ENCODE results near the gene EXOC3L4. TPM values are rescaled to one million over a fixed set of nuclear protein-coding genes. Genes with fewer than 3 reads are reported as not detected.

Gene EXOC3L4
- total RNA-seq, 1 donor = not detected

DNA sequence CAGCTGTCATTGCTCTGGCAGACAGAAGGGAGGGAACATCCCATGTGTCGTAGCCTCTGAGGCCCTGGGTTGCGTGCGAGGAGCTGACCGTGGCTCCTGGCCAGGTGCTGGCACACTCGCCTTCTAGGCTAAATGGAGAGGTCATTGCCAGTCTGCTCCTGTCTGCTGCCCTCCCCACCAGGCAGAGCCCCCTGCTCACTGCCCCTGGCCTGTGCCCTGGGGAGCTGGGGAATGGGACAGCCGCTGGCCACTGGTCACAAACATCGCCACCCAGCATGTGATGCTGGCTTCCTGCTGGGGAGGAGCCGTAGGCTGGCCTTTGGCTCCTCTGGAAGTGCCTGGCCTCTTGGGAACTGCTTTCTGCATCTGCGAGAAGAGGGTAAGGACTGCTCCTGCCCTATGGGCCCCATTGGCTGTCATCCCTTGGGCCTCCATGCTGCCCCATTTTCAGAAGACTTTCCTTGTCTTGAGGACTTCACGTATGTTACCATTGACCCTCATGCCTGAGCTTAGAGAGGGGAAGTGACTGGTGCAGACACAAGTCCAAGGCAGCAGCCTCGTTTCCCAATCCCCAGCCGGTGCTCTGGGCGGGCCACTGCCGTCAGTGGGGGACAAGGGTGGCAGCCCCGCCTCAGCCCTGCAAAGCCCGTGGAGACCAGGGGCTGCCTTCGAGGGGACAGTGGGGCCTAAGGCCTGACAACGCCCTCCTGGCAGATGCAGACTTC is 26.8 kb downstream of the EXOC3L4 start:
- H3K4me3 ChIP-seq (ENCODE audit: low read depth, low read length) = no peak overlapping the region
- TF ChIP-seq, protein P1, sequence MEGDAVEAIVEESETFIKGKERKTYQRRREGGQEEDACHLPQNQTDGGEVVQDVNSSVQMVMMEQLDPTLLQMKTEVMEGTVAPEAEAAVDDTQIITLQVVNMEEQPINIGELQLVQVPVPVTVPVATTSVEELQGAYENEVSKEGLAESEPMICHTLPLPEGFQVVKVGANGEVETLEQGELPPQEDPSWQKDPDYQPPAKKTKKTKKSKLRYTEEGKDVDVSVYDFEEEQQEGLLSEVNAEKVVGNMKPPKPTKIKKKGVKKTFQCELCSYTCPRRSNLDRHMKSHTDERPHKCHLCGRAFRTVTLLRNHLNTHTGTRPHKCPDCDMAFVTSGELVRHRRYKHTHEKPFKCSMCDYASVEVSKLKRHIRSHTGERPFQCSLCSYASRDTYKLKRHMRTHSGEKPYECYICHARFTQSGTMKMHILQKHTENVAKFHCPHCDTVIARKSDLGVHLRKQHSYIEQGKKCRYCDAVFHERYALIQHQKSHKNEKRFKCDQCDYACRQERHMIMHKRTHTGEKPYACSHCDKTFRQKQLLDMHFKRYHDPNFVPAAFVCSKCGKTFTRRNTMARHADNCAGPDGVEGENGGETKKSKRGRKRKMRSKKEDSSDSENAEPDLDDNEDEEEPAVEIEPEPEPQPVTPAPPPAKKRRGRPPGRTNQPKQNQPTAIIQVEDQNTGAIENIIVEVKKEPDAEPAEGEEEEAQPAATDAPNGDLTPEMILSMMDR (IDR thresholded peaks at IDR 0.05; ENCODE audit: insufficient read depth, low read length) = no peak
- DNase-seq (ENCODE audit: low read depth) = no peak

DNA sequence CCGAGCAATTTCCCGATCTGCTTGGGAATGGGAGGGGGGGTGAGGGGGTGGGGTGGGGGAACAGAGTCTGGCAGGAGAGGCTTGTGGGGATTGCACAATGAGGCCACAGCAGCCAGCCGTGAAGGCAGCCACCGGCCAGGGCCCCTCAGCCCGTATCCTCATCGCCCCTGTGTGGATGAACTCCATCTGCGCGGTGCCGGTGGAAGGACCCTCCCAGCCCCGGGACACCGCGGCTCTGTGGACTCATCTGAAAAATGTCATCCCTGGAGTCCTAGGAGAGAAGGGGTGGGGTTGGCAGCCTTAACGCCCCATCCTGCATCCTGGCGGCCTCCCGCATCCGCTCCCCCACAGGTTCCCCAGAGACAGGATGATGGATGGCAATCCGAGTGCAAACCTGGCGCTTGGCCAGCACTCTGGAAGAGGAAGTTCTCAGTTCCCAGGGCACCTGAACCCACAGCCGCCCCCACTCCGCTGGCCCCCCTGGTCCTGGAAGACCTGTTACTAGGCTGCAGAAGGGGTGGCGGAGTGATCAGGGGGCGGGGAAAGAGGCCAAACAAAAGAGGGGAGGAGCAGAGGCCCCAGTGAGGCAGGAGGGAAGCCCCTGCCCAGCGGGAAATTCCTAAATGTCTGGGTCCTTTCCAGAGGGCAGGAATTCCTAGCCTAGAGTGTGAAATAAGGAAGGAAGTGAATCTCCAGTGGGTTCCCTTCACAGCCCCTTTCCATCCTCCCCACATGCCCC is 27.5 kb downstream of the EXOC3L4 start:
- peak overlapping the region; percentile 22 for H3K4me3 ChIP-seq (ENCODE audit: low read depth, low read length)
- peak; percentile 94 for DNase-seq (ENCODE audit: low read depth)
- TF ChIP-seq, protein P1 (IDR thresholded peaks at IDR 0.05; ENCODE audit: insufficient read depth, low read length) = no peak

DNA sequence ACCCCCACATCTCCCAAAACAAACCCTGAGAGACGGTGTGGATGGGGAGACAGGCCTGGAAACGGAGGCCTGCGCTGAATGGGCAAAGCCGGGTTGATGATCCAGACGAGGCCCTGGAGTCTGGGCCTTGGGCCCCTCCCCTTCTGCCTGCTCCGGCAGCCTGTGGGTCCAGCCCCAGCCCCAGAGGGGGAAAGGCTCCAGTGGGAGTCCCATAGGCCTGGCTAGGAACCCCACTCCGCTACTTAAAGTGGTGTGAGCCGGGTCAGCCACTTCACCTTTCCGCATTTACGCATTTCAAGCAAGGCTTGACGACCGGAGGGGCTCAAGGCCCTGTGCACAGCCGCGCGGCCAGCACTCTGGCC is 28.0 kb downstream of the EXOC3L4 start:
- no peak for DNase-seq (ENCODE audit: low read depth)
- TF ChIP-seq, protein P1 (IDR thresholded peaks at IDR 0.05; ENCODE audit: insufficient read depth, low read length) = no peak
- peak overlapping the region; percentile 28 for H3K4me3 ChIP-seq (ENCODE audit: low read depth, low read length)

DNA sequence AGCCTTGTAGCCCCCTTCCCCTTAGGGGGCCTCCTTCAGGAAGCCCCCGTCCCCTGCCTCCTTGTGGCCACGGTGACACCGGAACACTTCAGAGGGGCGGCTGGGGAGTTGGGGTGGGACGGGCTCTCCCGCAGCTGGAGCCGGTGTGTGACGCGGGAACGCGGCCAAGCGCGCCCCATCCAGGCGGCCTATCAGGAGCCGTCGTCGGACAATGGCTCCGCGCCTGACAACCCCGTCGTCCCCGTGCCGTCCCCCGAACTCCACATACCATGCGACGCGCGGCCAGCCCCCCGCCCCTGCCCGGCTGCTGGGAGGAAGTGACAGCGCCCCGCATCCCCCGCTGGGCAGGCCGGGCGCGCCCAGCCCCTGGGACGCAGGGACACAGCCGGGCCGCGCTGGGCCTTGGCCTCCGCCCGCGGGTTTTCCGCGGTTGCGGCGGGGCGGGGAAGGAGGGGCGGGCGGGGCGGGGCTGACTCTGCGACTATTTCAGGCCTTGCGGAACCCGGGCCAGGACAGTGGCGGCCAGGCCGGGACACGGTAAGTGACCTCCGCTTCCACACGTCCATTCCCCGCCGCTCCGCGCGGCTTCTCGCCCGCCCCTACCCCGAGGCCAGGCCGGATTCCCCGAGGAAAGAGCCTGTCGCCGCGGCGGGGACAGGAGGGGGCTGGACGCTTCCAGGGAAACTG is 28.6 kb downstream of the EXOC3L4 start, which contains the start of gene TNFAIP2:
Gene TNFAIP2 (plus strand): TSS at position 515 of the 687 bp plus-strand sequence. CDS start 2,997 bp downstream, outside the sequence.
- TF ChIP-seq, protein P1 (IDR thresholded peaks at IDR 0.05; ENCODE audit: insufficient read depth, low read length) = no peak
- peak; percentile 33 for DNase-seq (ENCODE audit: low read depth)
- peak within 1 kb of the TSS; percentile 68 for H3K4me3 ChIP-seq (ENCODE audit: low read depth, low read length)

DNA sequence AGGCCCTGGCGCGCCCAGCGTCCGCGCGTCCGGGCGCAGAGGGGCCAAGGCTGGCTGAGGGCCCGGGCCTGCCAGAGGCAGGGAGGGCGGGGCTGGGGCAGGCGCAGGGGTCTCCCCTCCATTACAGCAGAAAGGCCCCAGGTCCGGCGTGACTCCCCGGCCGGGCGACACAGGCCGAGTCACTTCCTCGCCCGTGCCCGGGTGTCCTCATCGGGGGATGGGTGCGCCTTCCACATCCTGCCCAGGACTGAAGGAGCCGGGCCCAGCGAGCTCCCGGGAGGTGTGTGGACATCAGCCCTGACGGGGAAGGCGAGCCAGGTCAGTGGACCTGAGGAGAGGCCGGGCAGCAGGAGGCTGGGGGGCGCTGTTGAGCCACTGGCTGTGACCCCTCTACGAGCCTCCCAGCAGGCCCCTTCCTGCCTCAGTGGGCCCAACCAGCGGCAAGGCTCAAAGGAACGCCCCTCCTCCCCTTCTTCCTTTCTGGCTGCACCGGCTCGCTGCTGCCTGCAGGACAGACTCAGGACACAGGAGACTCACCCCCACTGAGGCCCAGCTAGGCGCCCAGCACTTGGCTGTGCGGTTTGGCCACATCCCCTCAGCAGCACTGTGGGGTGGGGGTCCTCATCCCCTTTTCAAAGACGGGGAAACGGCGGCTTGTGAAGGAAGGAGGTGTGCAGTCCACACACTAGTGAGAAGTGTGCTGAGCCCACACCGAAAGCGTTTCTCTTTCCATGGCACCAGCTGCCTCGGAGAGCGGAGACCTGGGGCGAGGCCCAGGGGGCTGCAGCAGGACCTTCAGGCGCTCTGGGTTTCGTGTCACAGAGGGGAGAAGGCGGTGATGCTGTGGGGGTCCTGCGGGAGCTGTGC is 29.3 kb downstream of the EXOC3L4 start:
- TF ChIP-seq, protein P1 (IDR thresholded peaks at IDR 0.05; ENCODE audit: insufficient read depth, low read length) = peak; percentile 54
- peak; percentile 34 for DNase-seq (ENCODE audit: low read depth)
- H3K4me3 ChIP-seq (ENCODE audit: low read depth, low read length) = peak overlapping the region; percentile 68

DNA sequence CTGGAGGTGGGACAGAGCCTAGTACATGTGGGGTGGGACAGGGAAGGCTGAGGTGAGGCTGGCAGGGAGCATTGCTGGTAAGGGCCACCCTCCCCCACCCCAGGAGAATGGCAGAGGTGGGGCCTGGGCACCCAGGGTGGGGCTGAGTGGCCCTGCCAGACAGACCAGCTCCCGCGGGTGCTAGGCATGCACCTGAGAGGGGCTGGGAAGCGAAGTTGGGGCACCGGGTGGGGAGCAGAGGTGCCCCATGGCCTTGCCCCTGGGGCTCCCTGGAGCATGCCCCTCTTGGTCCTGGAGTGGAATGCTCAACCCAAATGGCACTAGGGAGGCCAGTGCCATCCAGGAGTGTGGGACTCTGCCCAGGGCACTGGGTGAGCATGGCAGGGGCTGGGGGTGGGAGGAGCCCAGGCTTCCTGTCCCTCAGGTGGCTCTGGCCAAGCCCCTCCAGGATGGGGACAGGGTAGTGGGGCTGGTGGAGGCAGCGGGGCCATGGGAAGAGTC is 30.0 kb downstream of the EXOC3L4 start:
- peak overlapping the region; percentile 68 for H3K4me3 ChIP-seq (ENCODE audit: low read depth, low read length)
- no peak for DNase-seq (ENCODE audit: low read depth)
- TF ChIP-seq, protein P1 (IDR thresholded peaks at IDR 0.05; ENCODE audit: insufficient read depth, low read length) = no peak
